Testis (tissue), 3 donors: Measurements from ENCODE around the gene CFAP90. TPM values are rescaled to one million over a fixed set of nuclear protein-coding genes. Genes with fewer than 3 reads are reported as not detected.

Experiments
- DNase-seq: peaks from one replicate; pipeline ENCODE4 v3.0.0-alpha.2; 2019
- H3K27ac ChIP-seq, 2 donors: fragments of 200-600 bp; sonication (generic); one replicate each; pipeline ENCODE4 v1.5.1; 2019
- H3K27me3 ChIP-seq: fragments of 200-600 bp; sonication (generic); one replicate; pipeline ENCODE4 v1.5.1; 2019
- H3K36me3 ChIP-seq: fragments of 200-600 bp; sonication (generic); one replicate; pipeline ENCODE4 v1.5.1; 2017; ENCODE audit warnings: low read depth; ENCODE audit errors: missing control alignments
- H3K4me1 ChIP-seq: fragments of 200-600 bp; sonication (generic); one replicate; pipeline ENCODE4 v1.5.1; 2019
- H3K4me3 ChIP-seq, 2 donors: fragments of 200-600 bp; sonication (generic); one replicate each; pipeline ENCODE4 v1.5.1; 2017 to 2019
- H3K9me3 ChIP-seq: fragments of 200-600 bp; sonication (generic); one replicate; pipeline ENCODE4 v1.5.1; 2017
- POLR2A ChIP-seq: fragments of 450-650 bp; IDR thresholded peaks from one replicate; pipeline ENCODE4 v1.6.1; 2017; ENCODE audit warnings: antibody characterized with exemption, mild to moderate bottlenecking, moderate library complexity
- WGBS, 2 donors: methylation state at CpG; one replicate each; pipeline ENCODE4 v1.1.5; 2018; 5-methylcytosine and 5-hydroxymethylcytosine counted together
- intact Hi-C: fragments of 100-400 bp; cut with DNase I; formaldehyde crosslinking; loops from one replicate; pipeline ENCODE4 v1.15.1; 2023; ENCODE audit warnings: low total_unique reads
- polyA plus RNA-seq: library from polyadenylated mRNA; stranded (reverse); fragments of 350-450 nt; fragmentation: Illumina TruSeq; extraction: RNeasy Lipid Tissue Mini Kit (QIAGEN cat#74804); gene quantifications from one replicate; pipeline ENCODE4 v1.2.3, GENCODE V29; 2014; ENCODE audit warnings: low read depth, low replicate concordance; ENCODE audit not compliant: insufficient read depth
- total RNA-seq, 2 donors: library from RNA; depleted of rRNA; stranded (reverse); fragments of >200 nt; gene quantifications; one replicate each; pipeline ENCODE4 v1.2.3, GENCODE V29; 2016
- TF ChIP-seq, protein P1 (sequence below), 3 experiments: fragments of 450-650 bp in 2 of 3; fragments of 200-600 bp in 1 of 3; sonication (generic) in 1 of 3; IDR thresholded peaks; one replicate each; pipeline ENCODE4 v1.5.1; 2016 to 2019; ENCODE audit warnings: antibody characterized with exemption in 3 of 3, mild to moderate bottlenecking in 2 of 3, moderate library complexity in 1 of 3

The CFAP90 gene
- total and polyA plus RNA-seq, 3 donors from 2014 or later, result 12.2 to 55.2 (median 33.0) TPM

- 95 to 96% methylated on average over 9 of the region's 9 CpGs for WGBS, 2 donors
Observed at GRCh38 chr5:7888901-7889300, 38.0 kb upstream of the CFAP90 start.

GRCh38 chr5:7886849-7887475 lies 36.0 kb upstream of the CFAP90 start:
- Histone ChIP-seq H3K4me3 (no peak overlapping the region), H3K27me3 (no peaks in the 10 kb centered on the region), H3K27ac (no peak overlapping the region), H3K9me3 (no peaks in the 10 kb centered on the region), H3K4me1 (no peaks in the 10 kb centered on the region), H3K36me3 (no peaks in the 10 kb centered on the region)
- intact Hi-C loops, result no loop called here
- no peak for DNase-seq
- TF ChIP-seq POLR2A, result no peak
- TF ChIP-seq, protein P1, sequence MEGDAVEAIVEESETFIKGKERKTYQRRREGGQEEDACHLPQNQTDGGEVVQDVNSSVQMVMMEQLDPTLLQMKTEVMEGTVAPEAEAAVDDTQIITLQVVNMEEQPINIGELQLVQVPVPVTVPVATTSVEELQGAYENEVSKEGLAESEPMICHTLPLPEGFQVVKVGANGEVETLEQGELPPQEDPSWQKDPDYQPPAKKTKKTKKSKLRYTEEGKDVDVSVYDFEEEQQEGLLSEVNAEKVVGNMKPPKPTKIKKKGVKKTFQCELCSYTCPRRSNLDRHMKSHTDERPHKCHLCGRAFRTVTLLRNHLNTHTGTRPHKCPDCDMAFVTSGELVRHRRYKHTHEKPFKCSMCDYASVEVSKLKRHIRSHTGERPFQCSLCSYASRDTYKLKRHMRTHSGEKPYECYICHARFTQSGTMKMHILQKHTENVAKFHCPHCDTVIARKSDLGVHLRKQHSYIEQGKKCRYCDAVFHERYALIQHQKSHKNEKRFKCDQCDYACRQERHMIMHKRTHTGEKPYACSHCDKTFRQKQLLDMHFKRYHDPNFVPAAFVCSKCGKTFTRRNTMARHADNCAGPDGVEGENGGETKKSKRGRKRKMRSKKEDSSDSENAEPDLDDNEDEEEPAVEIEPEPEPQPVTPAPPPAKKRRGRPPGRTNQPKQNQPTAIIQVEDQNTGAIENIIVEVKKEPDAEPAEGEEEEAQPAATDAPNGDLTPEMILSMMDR (IDR thresholded peaks at IDR 0.05), result peak; percentile 27 to 56 (median 30)
- WGBS, 2 donors, result 71 to 74% methylated on average over 7 of the region's 7 CpGs

More at GRCh38 chr5:7888901-7889300, 38.0 kb upstream of the CFAP90 start:
- DNase-seq, result no peak
- no peaks in the 10 kb centered on the region for H3K9me3 ChIP-seq
- no peak overlapping the region for H3K4me3 ChIP-seq
- no peaks in the 10 kb centered on the region for H3K36me3 ChIP-seq
- TF ChIP-seq POLR2A, result no peak
- TF ChIP-seq, protein P1 (IDR thresholded peaks at IDR 0.05), result no peak
- H3K27ac ChIP-seq, result no peak overlapping the region
- intact Hi-C loops, result no loop called here
- H3K27me3 ChIP-seq, result no peaks in the 10 kb centered on the region
- no peaks in the 10 kb centered on the region for H3K4me1 ChIP-seq

- H3K36me3 ChIP-seq, result no peaks in the 10 kb centered on the region
- no peak overlapping the region for H3K27ac ChIP-seq
- no peak overlapping the region for H3K4me3 ChIP-seq
- H3K9me3 ChIP-seq, result no peaks in the 10 kb centered on the region
- WGBS, 2 donors, result 70 to 72% methylated on average over 5 of the region's 5 CpGs
- no peaks in the 10 kb centered on the region for H3K27me3 ChIP-seq
- TF ChIP-seq, protein P1 (IDR thresholded peaks at IDR 0.05), result no peak
- TF ChIP-seq POLR2A, result no peak
- DNase-seq, result no peak
- H3K4me1 ChIP-seq, result no peaks in the 10 kb centered on the region
- intact Hi-C loops, result no loop called here
Observed at GRCh38 chr5:7884491-7885267, 33.7 kb upstream of the CFAP90 start.

- H3K27ac ChIP-seq, result no peak overlapping the region
- no peaks in the 10 kb centered on the region for H3K36me3 ChIP-seq
- TF ChIP-seq, protein P1 (IDR thresholded peaks at IDR 0.05), result no peak
- TF ChIP-seq POLR2A, result no peak
- no peaks in the 10 kb centered on the region for H3K4me1 ChIP-seq
- H3K9me3 ChIP-seq, result no peaks in the 10 kb centered on the region
- H3K4me3 ChIP-seq, result no peak overlapping the region
- no peaks in the 10 kb centered on the region for H3K27me3 ChIP-seq
- intact Hi-C loops, result no loop called here
- no peak for DNase-seq
- WGBS, 2 donors, result 88 to 92% methylated on average over 4 of the region's 4 CpGs
Observed at GRCh38 chr5:7882926-7883325, 32.0 kb upstream of the CFAP90 start.
